GM15510 (cell line): ENCODE data around the gene FMNL1.

Source experiments
- POLR2A ChIP-seq: IDR thresholded peaks from 3 replicates; pipeline ENCODE4 v1.6.1; 2011; ENCODE audit warnings: borderline replicate concordance; ENCODE audit not compliant: insufficient read length; ENCODE audit errors: extremely low read depth

FMNL1 gene

GRCh38 chr17:45260204-45260783 lies 38.6 kb downstream of the FMNL1 start:
- TF ChIP-seq POLR2A, result no peak

GRCh38 chr17:45261577-45262515 lies 40.2 kb downstream of the FMNL1 start, which contains the start of gene SPATA32:
Gene SPATA32, minus strand, starts transcription at chr17:45262094. Its CDS starts 78 bp downstream, at chr17:45262016.
- TF ChIP-seq POLR2A, result no peak

GRCh38 chr17:45262516-45263476 lies 41.1 kb downstream of the FMNL1 start:
- no peak for TF ChIP-seq POLR2A

DNA sequence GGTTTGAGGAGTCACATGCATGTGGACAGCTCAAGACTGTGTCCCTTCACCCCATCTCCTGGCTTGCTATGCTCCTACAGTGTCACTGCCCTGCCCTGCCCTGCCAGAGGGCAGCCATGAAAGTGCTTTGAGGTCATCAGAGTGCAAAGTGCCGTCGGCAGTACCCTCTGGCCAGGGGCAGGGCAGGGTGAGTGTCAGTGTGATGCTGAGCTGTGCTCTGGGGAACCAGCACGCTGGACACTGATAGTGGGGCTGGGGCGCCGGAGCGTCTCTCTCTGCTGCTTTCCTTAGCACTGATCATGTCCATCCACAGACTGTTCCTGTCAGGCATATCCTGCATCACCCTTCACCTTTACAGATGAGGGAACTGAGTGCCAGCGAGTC lies 41.8 kb downstream of the FMNL1 start:
- TF ChIP-seq POLR2A, result no peak

GRCh38 chr17:45264430-45264829 lies 42.7 kb downstream of the FMNL1 start:
- TF ChIP-seq POLR2A, result no peak

GRCh38 chr17:45264988-45265387 lies 43.3 kb downstream of the FMNL1 start:
- no peak for TF ChIP-seq POLR2A

DNA sequence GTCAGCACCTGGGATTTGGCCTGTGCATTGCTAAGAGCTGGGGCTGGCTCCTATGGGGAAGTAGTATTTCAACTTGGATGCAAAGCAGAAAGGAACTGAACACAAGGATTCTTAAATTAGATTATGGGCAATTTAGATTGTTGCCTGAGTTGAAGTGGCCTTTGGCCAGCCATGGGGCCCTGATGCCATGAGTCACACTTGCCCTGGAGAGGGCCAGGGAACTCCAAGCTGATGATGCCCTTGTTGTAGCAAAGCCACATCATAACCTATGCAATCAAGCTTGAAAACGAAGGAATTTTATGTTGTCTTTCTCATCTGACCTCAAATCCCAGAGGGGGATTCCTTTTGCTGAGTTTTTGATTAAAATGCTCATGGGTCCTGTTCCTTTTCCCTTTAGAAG lies 44.1 kb downstream of the FMNL1 start:
- no peak for TF ChIP-seq POLR2A

DNA sequence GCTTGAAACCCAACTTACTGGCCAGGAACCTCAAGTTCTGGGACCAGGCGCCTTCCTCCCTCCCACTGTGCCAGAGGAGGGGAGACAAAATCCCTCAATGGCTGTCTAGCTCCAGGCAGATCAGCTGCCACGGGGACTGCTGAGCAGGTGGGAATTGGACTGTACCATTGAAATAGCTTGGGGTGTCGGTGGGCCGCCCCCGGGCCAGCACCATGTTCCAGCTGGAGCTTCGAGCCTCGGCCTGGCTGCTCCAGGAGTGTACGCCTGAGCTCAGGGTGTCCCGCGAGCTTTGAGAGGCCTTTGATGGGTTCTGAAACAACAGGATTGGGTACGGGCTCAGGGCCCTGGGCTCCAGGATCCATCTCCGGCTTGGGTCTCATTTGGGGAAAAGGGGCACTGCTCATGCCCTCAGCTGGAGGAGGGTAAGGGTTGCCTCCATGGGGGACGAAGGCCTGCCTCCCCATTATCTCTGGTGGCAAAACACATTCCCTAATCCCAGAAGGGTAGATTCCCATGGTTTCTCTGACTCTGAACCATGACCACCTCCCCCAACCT lies 44.8 kb downstream of the FMNL1 start:
- no peak for TF ChIP-seq POLR2A

DNA sequence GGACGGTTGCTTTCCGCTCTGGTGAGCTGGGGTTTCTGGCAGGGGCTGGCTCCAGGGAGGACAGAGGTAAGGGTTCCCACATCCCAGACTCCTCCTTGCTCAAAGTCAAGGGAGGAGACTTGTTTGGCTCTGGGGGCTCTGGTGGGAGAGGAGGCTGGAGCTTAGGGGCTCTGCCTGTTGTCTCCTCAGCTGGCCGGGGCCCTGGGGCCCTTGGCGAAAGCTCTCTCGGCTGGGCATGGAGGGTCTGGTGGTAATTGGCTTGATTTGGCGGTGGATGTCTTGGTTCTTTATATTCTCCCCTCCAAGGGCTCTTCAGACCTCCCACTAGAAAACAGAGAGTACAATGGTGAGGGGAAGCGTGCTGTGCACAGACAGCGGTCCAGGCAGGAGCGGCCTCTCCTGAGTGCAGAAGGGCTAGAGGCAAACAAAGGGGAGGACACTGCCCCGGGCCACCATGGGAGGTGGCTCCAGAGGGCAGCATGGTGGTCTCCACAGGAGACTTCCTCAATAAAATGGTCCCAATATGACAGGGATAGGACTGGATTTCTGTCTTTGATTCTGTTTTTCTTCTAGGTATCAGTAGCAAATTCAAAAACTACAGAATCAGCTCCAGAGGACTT lies 45.9 kb downstream of the FMNL1 start:
- TF ChIP-seq POLR2A, result no peak

DNA sequence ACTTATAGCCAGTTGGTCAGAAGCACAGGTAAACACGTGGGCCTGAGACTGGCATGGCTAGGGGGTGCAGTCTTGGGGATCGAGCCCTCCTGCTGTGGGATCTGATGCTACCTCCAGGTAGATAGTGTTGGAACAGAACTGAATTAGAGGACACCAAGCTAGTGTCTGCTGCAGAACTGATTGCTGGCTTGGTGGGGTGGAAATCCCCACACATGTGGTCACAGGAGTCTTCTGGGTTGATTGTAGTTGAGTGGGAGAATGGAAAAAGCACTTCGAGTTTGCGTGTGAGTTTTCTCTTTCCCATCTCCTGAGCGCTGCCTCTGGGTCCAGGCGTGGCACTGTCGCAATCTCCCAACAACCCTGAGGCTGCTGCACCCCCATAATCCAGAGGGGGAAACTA lies 48.2 kb downstream of the FMNL1 start:
- no peak for TF ChIP-seq POLR2A

GRCh38 chr17:45270828-45271418 lies 49.2 kb downstream of the FMNL1 start:
- no peak for TF ChIP-seq POLR2A

DNA sequence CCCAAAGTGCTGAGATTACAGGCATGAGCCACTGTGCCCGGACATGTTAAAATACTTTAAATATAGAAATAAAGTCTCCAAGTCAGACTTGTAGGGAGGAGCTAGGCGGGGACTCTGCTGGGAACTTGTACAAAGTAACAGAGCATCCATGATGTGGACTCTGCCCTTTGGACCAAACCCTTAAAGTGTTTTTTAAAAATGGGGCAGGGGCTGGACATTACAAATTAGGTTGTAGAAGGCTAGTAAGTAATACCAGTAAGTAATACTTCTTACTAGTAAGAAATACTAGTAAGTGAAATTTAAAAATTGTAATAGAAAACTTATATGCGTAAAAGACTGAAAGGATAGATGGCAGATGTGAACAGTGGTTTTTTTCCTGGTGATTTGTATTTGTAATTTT lies 49.9 kb downstream of the FMNL1 start:
- TF ChIP-seq POLR2A, result no peak

- TF ChIP-seq POLR2A, result no peak
Observed at GRCh38 chr17:45273551-45273957, 51.9 kb downstream of the FMNL1 start.

- no peak for TF ChIP-seq POLR2A
Observed at GRCh38 chr17:45274033-45274432, 52.3 kb downstream of the FMNL1 start.
